Keratinocyte (primary cell): ENCODE results near the gene TOLLIP. TPM values are rescaled to one million over a fixed set of nuclear protein-coding genes. Genes with fewer than 3 reads are reported as not detected.

Experiments used
- DNase-seq: peaks from one replicate; pipeline ENCODE4 v3.0.0-alpha.2; 2011; ENCODE audit warnings: low read depth, missing footprints, low spot score
- FAIRE-seq: peaks from 2 replicates; lab custom pipeline; 2011; peaks lifted over from hg19 to GRCh38; lab: Jason Lieb, UNC
- H2AFZ ChIP-seq: 2 replicates; pipeline ENCODE4 v1.6.0; 2012; ENCODE audit warnings: low read length, control low read depth, inconsistent platforms; ENCODE audit not compliant: control insufficient read depth
- H3K27ac ChIP-seq: 2 replicates; pipeline ENCODE4 v1.5.1; 2011; ENCODE audit warnings: low read length; ENCODE audit not compliant: control insufficient read depth, insufficient read depth
- H3K27me3 ChIP-seq: 3 replicates; pipeline ENCODE4 v1.6.0; 2011; ENCODE audit warnings: low read length; ENCODE audit not compliant: control insufficient read depth, insufficient read depth; ENCODE audit errors: extremely low read depth
- H3K36me3 ChIP-seq, 2 experiments: 2 replicates in 1 of 2; 3 replicates in 1 of 2; pipeline ENCODE4 v1.5.1; 2011; ENCODE audit warnings: low read length in 2 of 2, mild to moderate bottlenecking in 1 of 2; ENCODE audit not compliant: control insufficient read depth in 2 of 2, insufficient read depth in 2 of 2; ENCODE audit errors: extremely low read depth in 1 of 2
- H3K4me1 ChIP-seq: 3 replicates; pipeline ENCODE4 v1.5.1; 2011; ENCODE audit warnings: low read length; ENCODE audit not compliant: control insufficient read depth, insufficient read depth; ENCODE audit errors: extremely low read depth
- H3K4me2 ChIP-seq: 3 replicates; pipeline ENCODE4 v1.6.0; 2011; ENCODE audit warnings: low read depth, low read length; ENCODE audit not compliant: control insufficient read depth, insufficient read depth; ENCODE audit errors: extremely low read depth
- H3K4me3 ChIP-seq, 3 experiments: fragments of 200-600 bp in 1 of 3; sonication (generic) in 1 of 3; 2 replicates in 2 of 3; 3 replicates in 1 of 3; pipeline ENCODE4 v1.5.1; 2011 to 2016; ENCODE audit warnings: low read length in 3 of 3, mild to moderate bottlenecking in 3 of 3, control low read depth in 2 of 3, inconsistent platforms in 1 of 3, low read depth in 1 of 3, mixed read lengths in 1 of 3, mixed run types in 1 of 3, moderate library complexity in 1 of 3; ENCODE audit not compliant: control insufficient read depth in 2 of 3, insufficient read depth in 2 of 3; ENCODE audit errors: extremely low read depth in 1 of 3
- H3K79me2 ChIP-seq: 2 replicates; pipeline ENCODE4 v1.6.0; 2012; ENCODE audit warnings: low read length; ENCODE audit not compliant: control insufficient read depth, insufficient read depth
- H3K9ac ChIP-seq: 3 replicates; pipeline ENCODE4 v1.6.0; 2011; ENCODE audit warnings: low read length; ENCODE audit not compliant: control insufficient read depth, insufficient read depth; ENCODE audit errors: extremely low read depth
- H3K9me1 ChIP-seq: 3 replicates; pipeline ENCODE4 v1.6.0; 2011; ENCODE audit warnings: low read length; ENCODE audit not compliant: control insufficient read depth, insufficient read depth; ENCODE audit errors: extremely low read depth
- H3K9me3 ChIP-seq: 2 replicates; pipeline ENCODE4 v1.5.1; 2012; ENCODE audit warnings: low read depth, low read length; ENCODE audit not compliant: control insufficient read depth
- H4K20me1 ChIP-seq: 3 replicates; pipeline ENCODE4 v1.6.0; 2011; ENCODE audit warnings: low read length; ENCODE audit not compliant: control insufficient read depth, insufficient read depth; ENCODE audit errors: extremely low read depth
- CTCF ChIP-seq, 3 experiments: IDR thresholded peaks in 1 of 3; conservative IDR thresholded peaks in 1 of 3; optimal IDR thresholded peaks in 1 of 3; 2 replicates in 2 of 3; 3 replicates in 1 of 3; pipeline versions ENCODE3 to v1.5.1; 2011; ENCODE audit warnings: low read length in 3 of 3, mild to moderate bottlenecking in 3 of 3, moderate library complexity in 2 of 3, control low read depth in 1 of 3, inconsistent platforms in 1 of 3; ENCODE audit not compliant: insufficient read depth in 2 of 3; ENCODE audit errors: extremely low read depth in 1 of 3
- EZH2 ChIP-seq: IDR thresholded peaks from one replicate; pipeline ENCODE4 v1.6.1; 2012; ENCODE audit warnings: inconsistent platforms, mild to moderate bottlenecking, low read length, moderate library complexity
- dilution Hi-C: fragments of 300-500 bp; cut with MboI; formaldehyde crosslinking; loops from one replicate; pipeline ENCODE4 v1.7.0; 2020; ENCODE audit warnings: low sequenced_read_pairs; ENCODE audit not compliant: extremely low pct_ligation_motif_present
- polyA plus RNA-seq, 5 experiments: library from polyadenylated mRNA; depleted of rRNA in 3 of 5; stranded (reverse) in 3 of 5; stranded (forward) in 1 of 5; unstranded in 1 of 5; fragments of >200 nt; gene quantifications; 1 replicate in 1 of 5; 2 replicates in 3 of 5; 3 replicates in 1 of 5; pipeline versions ENCODE4 v1.2.1 to v1.2.3, GENCODE V29; 2011 to 2012; ENCODE audit warnings: missing spikeins in 2 of 5, low read depth in 1 of 5, low replicate concordance in 1 of 5

The TOLLIP gene
- polyA plus RNA-seq, 1 donor (not counting 4 experiments of a cell fraction or from before 2014, with no cell fraction given), result 40.2 TPM

- peak; percentile 28 to 68 (median 32) for TF ChIP-seq CTCF (optimal IDR thresholded peaks at IDR 0.05 in 1 of 3, IDR thresholded peaks at IDR 0.05 in 1 of 3, conservative IDR thresholded peaks at IDR 0.05 in 1 of 3; ENCODE audit: extremely low read depth in 1 of 3, insufficient read depth in 2 of 3, low read length in 3 of 3)
- TF ChIP-seq EZH2, result no peak
- H4K20me1 ChIP-seq, result peaks cover 27% of the 10 kb centered on the region
- no peak overlapping the region for H3K4me2 ChIP-seq
- H3K4me3 ChIP-seq, result no peak overlapping the region
- H3K9ac ChIP-seq, result no peak overlapping the region
- peaks cover 23 to 50% of the 10 kb centered on the region in 2 experiments for H3K36me3 ChIP-seq
- no peak overlapping the region for H2AFZ ChIP-seq
- no peaks in the 10 kb centered on the region for H3K27me3 ChIP-seq
- H3K9me3 ChIP-seq, result no peaks in the 10 kb centered on the region
- DNase-seq (no peak), FAIRE-seq (no peak)
- no peaks in the 10 kb centered on the region for H3K9me1 ChIP-seq
- peaks cover 8% of the 10 kb centered on the region for H3K4me1 ChIP-seq
- dilution Hi-C loops, result no loop called here
- peaks cover 80% of the 10 kb centered on the region for H3K79me2 ChIP-seq
- H3K27ac ChIP-seq, result no peak overlapping the region
Observed at GRCh38 chr11:1293619-1294015, 15.8 kb downstream of the TOLLIP start.

DNA sequence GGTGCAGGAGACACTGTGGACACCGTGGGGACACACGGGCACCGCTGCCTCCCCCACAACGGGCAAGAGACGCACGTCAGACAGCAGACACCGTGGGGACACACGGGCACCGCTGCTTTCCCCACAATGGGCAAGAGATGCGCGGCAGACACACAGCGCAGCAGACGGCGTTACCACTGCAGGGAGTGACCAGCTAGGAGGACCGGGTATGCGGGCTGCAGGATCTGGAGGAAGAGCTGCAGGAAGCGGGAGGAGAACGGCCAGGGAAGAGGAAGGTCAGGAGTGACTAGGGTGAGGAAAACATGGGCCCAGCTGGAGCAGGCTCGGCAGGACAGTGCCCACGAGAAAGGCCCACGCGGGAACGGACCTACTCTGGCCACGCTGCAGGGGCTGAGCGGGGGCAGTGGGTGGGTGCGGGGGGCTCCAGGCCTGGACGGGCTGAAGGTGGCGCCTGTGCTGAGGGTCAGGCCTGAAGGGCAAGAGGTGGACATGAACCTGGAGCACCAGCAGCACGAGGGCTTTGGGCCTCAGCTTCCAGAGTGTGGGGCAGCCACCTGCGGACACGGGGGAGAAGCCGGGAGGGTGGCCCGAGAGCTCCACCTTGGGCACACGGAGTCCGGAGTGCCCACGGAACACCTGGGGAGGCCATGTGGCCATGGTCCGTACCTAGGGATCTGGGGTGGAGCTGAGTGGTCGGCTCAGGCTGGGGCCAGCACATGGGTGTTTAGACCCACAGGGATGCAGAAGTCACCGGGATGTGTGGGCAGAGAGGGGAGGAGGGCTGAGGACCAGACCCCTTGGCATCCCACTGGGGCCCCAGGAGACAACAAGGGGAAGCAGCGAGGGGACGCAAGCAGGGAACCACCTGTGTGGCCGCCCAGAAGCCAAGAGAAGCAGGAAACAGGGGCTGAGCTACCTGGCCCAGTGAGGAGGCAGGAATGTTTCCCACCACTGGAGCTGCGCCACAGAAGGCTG is 16.5 kb downstream of the TOLLIP start:
- Histone ChIP-seq H3K9me3 (no peaks in the 10 kb centered on the region), H3K4me1 (peaks cover 8% of the 10 kb centered on the region), H4K20me1 (peaks cover 22% of the 10 kb centered on the region), H3K4me3 (no peak overlapping the region), H3K36me3 (peaks cover 19 to 53% of the 10 kb centered on the region in 2 experiments), H3K9me1 (no peaks in the 10 kb centered on the region), H2AFZ (no peak overlapping the region), H3K4me2 (no peak overlapping the region), H3K79me2 (peaks cover 73% of the 10 kb centered on the region), H3K27me3 (no peaks in the 10 kb centered on the region), H3K9ac (no peak overlapping the region), H3K27ac (no peak overlapping the region)
- no peak for DNase-seq
- no peak for FAIRE-seq
- dilution Hi-C loops, result no loop called here
- no peak for TF ChIP-seq CTCF (optimal IDR thresholded peaks at IDR 0.05 in 1 of 3, IDR thresholded peaks at IDR 0.05 in 1 of 3, conservative IDR thresholded peaks at IDR 0.05 in 1 of 3; ENCODE audit: extremely low read depth in 1 of 3, insufficient read depth in 2 of 3, low read length in 3 of 3)
